A549 treated with RU486 at 1 μM for 4 hours (cell line): ENCODE data around the gene GPBP1L1. TPM values are rescaled to one million over a fixed set of nuclear protein-coding genes. Genes with fewer than 3 reads are reported as not detected.

Source experiments
- total RNA-seq: library from RNA; stranded (reverse); fragments of 200-300 nt; extraction: Qiagen RNA extraction; gene quantifications from 5 replicates; pipeline ENCODE4 v1.2.3, GENCODE V29; 2022; ENCODE audit warnings: low read depth

GPBP1L1 gene
- total RNA-seq = 32.5 to 42.1 TPM (median 36.3 TPM) in 5 replicates

GRCh38 chr1:45686288-45687013, at the start of gene GPBP1L1:
Gene GPBP1L1 (minus strand): TSS chr1:45686533. CDS start chr1:45659087, 27,446 bp downstream.

DNA sequence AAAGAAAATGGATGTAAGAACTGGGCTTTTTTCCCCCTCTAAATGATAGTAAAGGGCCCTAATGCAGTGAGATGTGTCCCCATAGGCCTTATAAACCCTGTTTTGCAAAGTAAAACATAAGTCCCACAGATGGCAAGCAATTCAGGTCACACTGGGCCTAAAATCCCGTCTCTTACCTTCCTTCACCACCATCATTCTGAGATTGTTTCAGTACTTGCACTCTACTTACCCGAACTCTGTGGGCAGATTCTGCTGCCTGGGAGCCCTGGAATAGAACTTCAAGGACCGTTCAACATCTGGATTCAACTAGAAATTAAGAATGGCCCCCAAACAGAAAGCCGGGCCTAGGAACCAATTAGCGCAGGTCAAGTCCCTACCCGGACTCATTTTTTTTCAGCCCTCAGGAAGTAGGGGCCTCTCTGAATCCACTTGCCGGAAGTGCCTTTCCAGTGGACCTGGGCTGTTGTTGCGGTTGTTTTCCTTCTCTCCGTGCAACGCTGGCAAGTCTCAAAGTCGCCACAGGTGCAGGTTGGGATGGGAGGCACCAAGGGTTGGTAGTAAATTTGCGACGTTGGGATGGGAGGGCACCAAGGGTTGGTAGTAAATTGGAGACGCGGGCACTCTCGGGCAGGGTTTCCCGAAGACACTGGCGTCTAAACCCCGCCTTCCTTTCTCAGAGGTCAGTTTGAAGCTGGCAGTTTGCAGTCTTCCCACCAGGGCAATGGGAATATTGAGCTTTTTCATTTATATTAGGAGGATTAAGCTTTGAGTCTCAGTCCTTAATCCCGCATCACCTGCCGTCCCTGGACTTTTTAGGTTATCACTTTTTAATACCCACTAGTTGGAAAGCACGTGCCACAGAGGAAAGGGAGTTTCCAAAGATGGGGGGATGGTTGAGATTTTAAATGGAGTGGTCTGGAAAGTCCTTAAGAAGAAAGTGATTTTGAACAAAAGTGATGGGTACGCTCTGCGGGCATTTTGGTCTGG, 1.7 kb upstream of the GPBP1L1 start, which contains the start of gene TMEM69:
TSS of gene TMEM69 (plus strand) at position 428 of the 987 bp plus-strand sequence. CDS start 2,888 bp downstream, outside the sequence.

GRCh38 chr1:45623972-45624371, 62.4 kb downstream of the GPBP1L1 start, which contains the start of gene CCDC17:
Gene CCDC17 (minus strand): TSS chr1:45624054. CDS start chr1:45623909, 145 bp downstream.

DNA sequence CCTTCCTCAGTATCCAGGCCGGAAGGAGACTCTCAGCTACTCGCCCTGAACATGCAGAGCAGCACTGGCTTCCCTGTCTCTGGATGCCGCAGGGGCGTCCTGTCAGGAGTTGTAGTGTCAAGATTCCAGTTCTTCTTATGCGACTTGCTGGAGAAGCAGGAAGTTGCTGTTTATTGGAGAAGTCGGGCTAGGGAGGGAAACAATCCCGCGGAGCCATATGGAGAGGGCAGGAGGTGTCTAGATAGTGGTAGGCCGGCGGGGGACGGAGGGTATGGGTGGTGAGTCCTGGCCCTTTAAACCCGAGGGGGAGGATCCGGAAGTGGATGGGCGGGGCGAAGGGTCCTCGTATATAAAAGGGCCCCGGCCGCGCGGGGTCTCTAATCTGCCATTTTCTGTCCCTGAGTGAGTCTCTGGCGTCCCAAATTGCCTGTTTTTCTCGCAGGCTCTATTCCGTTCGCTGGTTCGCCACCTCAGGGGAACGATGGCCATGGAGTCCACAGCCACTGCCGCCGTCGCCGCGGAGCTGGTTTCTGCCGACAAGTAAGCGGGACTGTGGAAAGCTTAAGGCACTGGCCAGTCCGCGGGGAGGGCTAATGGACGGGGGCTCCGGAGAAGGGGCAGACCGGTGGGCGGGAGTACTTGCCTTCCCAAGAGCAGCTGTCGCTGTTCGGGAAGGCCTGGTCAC, 102.5 kb downstream of the GPBP1L1 start, which contains the start of gene NASP:
TSS of gene NASP (plus strand) at position 376 of the 685 bp plus-strand sequence. CDS start at position 482, 106 bp downstream.

Other genes starting within 250 kb of the GPBP1L1 start
- gene TESK2, start 195.4 kb downstream of the GPBP1L1 start, total RNA-seq = 0.24 to 0.43 TPM (median 0.33 TPM) in 5 replicates
- gene CCDC163, start 186.5 kb downstream of the GPBP1L1 start, total RNA-seq = 1.2 to 1.9 TPM (median 1.6 TPM) in 5 replicates
- gene MMACHC, start 186.2 kb downstream of the GPBP1L1 start, total RNA-seq = 1.8 to 2.2 TPM (median 2.1 TPM) in 5 replicates
- 2,055 to 2,382 TPM (median 2,124 TPM) in 5 replicates for gene PRDX1, start 164.6 kb downstream of the GPBP1L1 start, total RNA-seq
- 77.8 to 84.9 TPM (median 79.2 TPM) in 5 replicates for gene AKR1A1, start 135.7 kb downstream of the GPBP1L1 start, total RNA-seq
- gene NASP, start 102.5 kb downstream of the GPBP1L1 start, total RNA-seq = 115 to 165 TPM (median 133 TPM) in 5 replicates
- gene CCDC17, start 62.5 kb downstream of the GPBP1L1 start, total RNA-seq = 0.15 to 0.54 TPM (median 0.32 TPM) in 5 replicates
- 16.2 to 24.0 TPM (median 20.1 TPM) in 5 replicates for gene TMEM69, start 1.6 kb upstream of the GPBP1L1 start, total RNA-seq
- 3.2 to 4.8 TPM (median 4.3 TPM) in 5 replicates for gene IPP, start 64.1 kb upstream of the GPBP1L1 start, total RNA-seq
- 16.8 to 22.4 TPM (median 19.8 TPM) in 5 replicates for gene MAST2, start 117.1 kb upstream of the GPBP1L1 start, total RNA-seq